Endodermal cell (in vitro differentiated cells): ENCODE measurements around the gene DRICH1. TPM values are rescaled to one million over a fixed set of nuclear protein-coding genes. Genes with fewer than 3 reads are reported as not detected.

ENCODE experiments used
- DNase-seq: peaks from one replicate; pipeline ENCODE4 v3.0.0-alpha.2; 2017
- H3K27ac ChIP-seq: 2 replicates; pipeline ENCODE4 v1.5.1; 2013; ENCODE audit warnings: mild to moderate bottlenecking, low read depth, low read length, moderate library complexity
- H3K27me3 ChIP-seq: 2 replicates; pipeline ENCODE4 v1.6.1; 2013; ENCODE audit warnings: mild to moderate bottlenecking, low read length, moderate library complexity; ENCODE audit not compliant: insufficient read depth, control insufficient read depth, poor library complexity, severe bottlenecking
- H3K36me3 ChIP-seq: 2 replicates; pipeline ENCODE4 v1.7.0; 2013; ENCODE audit warnings: mild to moderate bottlenecking, low read length, moderate library complexity; ENCODE audit not compliant: control insufficient read depth, insufficient read depth
- H3K4me1 ChIP-seq: one replicate; pipeline ENCODE4 v1.7.0; 2013; ENCODE audit warnings: low read length; ENCODE audit not compliant: control insufficient read depth, insufficient read depth
- H3K4me3 ChIP-seq: 2 replicates; pipeline ENCODE4 v1.5.1; 2013; ENCODE audit warnings: mild to moderate bottlenecking, low read length, moderate library complexity
- H3K9ac ChIP-seq: 2 replicates; pipeline ENCODE4 v1.6.1; 2013; ENCODE audit warnings: mild to moderate bottlenecking, low read length, moderate library complexity; ENCODE audit not compliant: poor library complexity, severe bottlenecking; ENCODE audit errors: extremely low read depth
- H3K9me3 ChIP-seq: 2 replicates; pipeline ENCODE4 v1.6.1; 2013; ENCODE audit warnings: mild to moderate bottlenecking, low read length, moderate library complexity; ENCODE audit not compliant: control insufficient read depth
- H3K27ac Mint-ChIP-seq: 2 replicates; pipeline ENCODE4 v1.8.0; 2020; ENCODE audit warnings: mixed read lengths
- H3K27me3 Mint-ChIP-seq: 2 replicates; pipeline ENCODE4 v1.8.0; 2021; ENCODE audit warnings: mild to moderate bottlenecking, mixed read lengths; ENCODE audit not compliant: insufficient read depth
- H3K36me3 Mint-ChIP-seq: 2 replicates; pipeline ENCODE4 v1.8.0; 2020; ENCODE audit warnings: low read depth, mixed read lengths
- H3K4me1 Mint-ChIP-seq: 2 replicates; pipeline ENCODE4 v1.8.0; 2020; ENCODE audit warnings: mixed read lengths
- H3K4me3 Mint-ChIP-seq: 2 replicates; pipeline ENCODE4 v1.8.0; 2020; ENCODE audit warnings: mild to moderate bottlenecking, moderate library complexity, mixed read lengths
- H3K9me3 Mint-ChIP-seq: 2 replicates; pipeline ENCODE4 v1.8.0; 2020; ENCODE audit warnings: mild to moderate bottlenecking, mixed read lengths
- WGBS, 2 experiments: methylation state at CpG; one replicate each; pipeline versions ENCODE4 v1.1.5 to v1.1.7; 2013; ENCODE audit warnings: missing lambda C conversion rate in 2 of 2, mixed read lengths in 1 of 2; ENCODE audit not compliant: insufficient coverage in 1 of 2, insufficient read length in 1 of 2; 5-methylcytosine and 5-hydroxymethylcytosine counted together
- total RNA-seq, 2 donors: library from RNA; stranded (reverse); fragmentation: NEBNext Ultra II Directional in 1 of 2; extraction: Animal tissue kit (Norgen Biotek cat#: 25700) in 1 of 2; gene quantifications; 2 replicates in 1 of 2; 3 replicates in 1 of 2; pipeline ENCODE4 v1.2.1, GENCODE V29; 2021
- TF ChIP-seq, protein P1 (sequence below): fragments of 200-600 bp; sonication (generic); conservative IDR thresholded peaks from 2 replicates; pipeline ENCODE4 v1.5.0; 2021; ENCODE audit warnings: antibody characterized with exemption, mild to moderate bottlenecking

Gene DRICH1
- total RNA-seq, 2 donors from 2014 or later, result 0.24 TPM; not detected in 1

GRCh38 chr22:23583153-23583552 lies 49.0 kb downstream of the DRICH1 start:
- Histone ChIP-seq H3K27ac (no peak overlapping the region), H3K4me1 (no peaks in the 10 kb centered on the region), H3K4me3 (no peak overlapping the region), H3K36me3 (no peaks in the 10 kb centered on the region), H3K27me3 (no peaks in the 10 kb centered on the region), H3K9me3 (no peaks in the 10 kb centered on the region), H3K9ac (no peak overlapping the region)
- no peak overlapping the region for H3K4me3 Mint-ChIP-seq
- no peaks in the 10 kb centered on the region for H3K9me3 Mint-ChIP-seq
- 90 to 91% methylated on average over 7 of the region's 7 CpGs for WGBS, 2 experiments
- no peaks in the 10 kb centered on the region for H3K4me1 Mint-ChIP-seq
- TF ChIP-seq, protein P1, sequence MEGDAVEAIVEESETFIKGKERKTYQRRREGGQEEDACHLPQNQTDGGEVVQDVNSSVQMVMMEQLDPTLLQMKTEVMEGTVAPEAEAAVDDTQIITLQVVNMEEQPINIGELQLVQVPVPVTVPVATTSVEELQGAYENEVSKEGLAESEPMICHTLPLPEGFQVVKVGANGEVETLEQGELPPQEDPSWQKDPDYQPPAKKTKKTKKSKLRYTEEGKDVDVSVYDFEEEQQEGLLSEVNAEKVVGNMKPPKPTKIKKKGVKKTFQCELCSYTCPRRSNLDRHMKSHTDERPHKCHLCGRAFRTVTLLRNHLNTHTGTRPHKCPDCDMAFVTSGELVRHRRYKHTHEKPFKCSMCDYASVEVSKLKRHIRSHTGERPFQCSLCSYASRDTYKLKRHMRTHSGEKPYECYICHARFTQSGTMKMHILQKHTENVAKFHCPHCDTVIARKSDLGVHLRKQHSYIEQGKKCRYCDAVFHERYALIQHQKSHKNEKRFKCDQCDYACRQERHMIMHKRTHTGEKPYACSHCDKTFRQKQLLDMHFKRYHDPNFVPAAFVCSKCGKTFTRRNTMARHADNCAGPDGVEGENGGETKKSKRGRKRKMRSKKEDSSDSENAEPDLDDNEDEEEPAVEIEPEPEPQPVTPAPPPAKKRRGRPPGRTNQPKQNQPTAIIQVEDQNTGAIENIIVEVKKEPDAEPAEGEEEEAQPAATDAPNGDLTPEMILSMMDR, result no peak
- no peak for DNase-seq
- H3K36me3 Mint-ChIP-seq, result no peaks in the 10 kb centered on the region
- no peak overlapping the region for H3K27ac Mint-ChIP-seq
- H3K27me3 Mint-ChIP-seq, result peaks cover 7% of the 10 kb centered on the region

DNA sequence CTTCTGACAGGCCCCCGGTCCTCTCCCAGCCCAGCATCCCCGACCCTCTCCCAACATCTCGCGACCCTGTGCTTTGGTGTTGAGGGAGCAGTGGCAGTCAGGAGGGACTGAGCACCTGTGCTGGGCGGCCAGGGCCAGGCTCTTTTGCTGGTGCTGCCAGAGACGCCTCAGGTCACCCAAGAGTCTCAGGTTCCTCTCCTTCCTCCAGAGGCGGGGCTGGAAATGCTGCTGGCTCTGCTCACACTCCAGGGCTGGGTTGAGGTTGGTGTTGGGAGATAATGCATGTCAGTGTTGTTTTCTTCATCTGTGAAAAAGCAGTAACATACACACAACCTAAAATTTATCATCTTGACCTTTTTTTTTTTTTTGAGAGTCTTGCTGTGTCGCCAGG lies 50.9 kb downstream of the DRICH1 start:
- H3K27me3 ChIP-seq, result no peaks in the 10 kb centered on the region
- H3K27ac ChIP-seq, result no peak overlapping the region
- H3K4me3 Mint-ChIP-seq, result no peak overlapping the region
- no peaks in the 10 kb centered on the region for H3K36me3 ChIP-seq
- H3K27me3 Mint-ChIP-seq, result peaks cover 9% of the 10 kb centered on the region
- no peak overlapping the region for H3K9ac ChIP-seq
- no peaks in the 10 kb centered on the region for H3K4me1 Mint-ChIP-seq
- 89 to 100% methylated on average over 1 to 7 of the region's 8 CpGs for WGBS, 2 experiments
- H3K27ac Mint-ChIP-seq, result no peak overlapping the region
- TF ChIP-seq, protein P1, result no peak
- no peak for DNase-seq
- H3K9me3 ChIP-seq, result no peaks in the 10 kb centered on the region
- no peaks in the 10 kb centered on the region for H3K4me1 ChIP-seq
- H3K36me3 Mint-ChIP-seq, result no peaks in the 10 kb centered on the region
- no peaks in the 10 kb centered on the region for H3K9me3 Mint-ChIP-seq
- no peak overlapping the region for H3K4me3 ChIP-seq

DNA sequence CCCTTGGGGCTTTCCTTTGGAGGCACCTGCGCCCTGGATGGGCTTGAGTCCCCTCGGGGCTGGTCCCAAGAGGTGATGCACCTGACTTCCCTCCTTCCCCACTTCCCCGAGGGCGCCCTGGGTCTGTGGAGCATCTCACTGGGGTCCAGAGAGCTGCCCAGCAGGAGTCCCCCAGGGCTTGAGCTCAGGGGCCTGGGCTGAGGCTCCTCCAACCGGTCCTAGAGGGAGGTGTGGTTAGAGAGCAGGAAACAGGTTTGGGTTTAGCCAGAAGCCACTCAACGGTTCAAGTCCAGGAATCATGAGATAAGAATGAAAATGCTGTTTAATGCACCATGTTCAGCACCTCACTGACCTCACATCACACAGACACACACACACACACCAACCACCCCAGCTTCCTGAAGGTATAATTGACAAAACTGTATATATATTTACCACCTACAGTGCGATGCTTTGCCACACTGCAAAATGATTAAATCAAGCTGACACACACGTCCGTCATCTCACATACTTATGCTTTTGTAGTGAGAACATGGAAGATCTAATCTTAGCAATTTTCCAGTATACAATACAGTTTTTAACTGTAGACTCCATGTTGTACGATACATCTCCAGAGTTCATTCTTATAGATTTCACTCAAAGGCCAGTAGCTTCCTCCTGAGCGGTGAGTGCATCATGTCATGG lies 51.4 kb downstream of the DRICH1 start:
- no peak overlapping the region for H3K4me3 ChIP-seq
- no peaks in the 10 kb centered on the region for H3K36me3 Mint-ChIP-seq
- H3K27ac ChIP-seq, result no peak overlapping the region

More for the DNA sequence above, 51.4 kb downstream of the DRICH1 start:
- Histone ChIP-seq H3K9me3 (no peaks in the 10 kb centered on the region), H3K36me3 (no peaks in the 10 kb centered on the region), H3K27me3 (no peaks in the 10 kb centered on the region), H3K4me1 (no peaks in the 10 kb centered on the region), H3K9ac (no peak overlapping the region)
- TF ChIP-seq, protein P1, result no peak
- no peak overlapping the region for H3K4me3 Mint-ChIP-seq
- no peaks in the 10 kb centered on the region for H3K9me3 Mint-ChIP-seq
- 84 to 89% methylated on average over 5 to 11 of the region's 11 CpGs for WGBS, 2 experiments
- peaks cover 9% of the 10 kb centered on the region for H3K27me3 Mint-ChIP-seq
- no peak for DNase-seq
- no peaks in the 10 kb centered on the region for H3K4me1 Mint-ChIP-seq
- no peak overlapping the region for H3K27ac Mint-ChIP-seq
